HEK293T (cell line): ENCODE measurements around the gene PPP1R3E.
A peak's percentile ranks its signal among the peaks of the same experiment; 100 is the strongest.

ENCODE experiments used
- CTCF ChIA-PET: fragments of 350-600 bp; formaldehyde crosslinking; extraction: SDS; loops from one replicate; lab custom pipeline; 2021; ENCODE audit warnings: antibody characterized with exemption, inconsistent platforms; lab: Yijun Ruan, JAX
- POLR2A ChIA-PET: fragments of 350-600 bp; formaldehyde crosslinking; extraction: SDS; loops from one replicate; lab custom pipeline; 2020; ENCODE audit warnings: antibody characterized with exemption, inconsistent platforms; lab: Yijun Ruan, JAX
- DNase-seq: peaks from one replicate; pipeline ENCODE4 v3.0.0; 2012; ENCODE audit warnings: mixed read lengths; ENCODE audit errors: extremely low spot score
- ARNT ChIP-seq: fragments of 450-650 bp; IDR thresholded peaks from 2 replicates; pipeline ENCODE4 v1.6.1; 2017; ENCODE audit warnings: mild to moderate bottlenecking
- BHLHE40 ChIP-seq: fragments of 450-650 bp; IDR thresholded peaks from 2 replicates; pipeline ENCODE4 v1.6.1; 2016; ENCODE audit warnings: mild to moderate bottlenecking, moderate library complexity, borderline replicate concordance
- CTBP1 ChIP-seq: fragments of 450-650 bp; IDR thresholded peaks from 2 replicates; pipeline ENCODE4 v1.6.1; 2016; ENCODE audit warnings: borderline replicate concordance
- ELF4 ChIP-seq: fragments of 450-650 bp; IDR thresholded peaks from 2 replicates; pipeline ENCODE4 v1.6.1; 2017; ENCODE audit warnings: antibody characterized with exemption
- FOXA1 ChIP-seq: fragments of 450-650 bp; IDR thresholded peaks from 2 replicates; pipeline ENCODE4 v1.6.1; 2016; ENCODE audit warnings: mild to moderate bottlenecking
- FOXK2 ChIP-seq: fragments of 450-650 bp; IDR thresholded peaks from 2 replicates; pipeline ENCODE4 v1.6.1; 2016; ENCODE audit warnings: mild to moderate bottlenecking
- FOXM1 ChIP-seq: fragments of 450-650 bp; IDR thresholded peaks from 2 replicates; pipeline ENCODE4 v1.6.1; 2017; ENCODE audit warnings: mild to moderate bottlenecking, borderline replicate concordance
- HDGF ChIP-seq: fragments of 450-650 bp; IDR thresholded peaks from 2 replicates; pipeline ENCODE4 v1.6.1; 2017; ENCODE audit warnings: antibody characterized with exemption, borderline replicate concordance
- L3MBTL2 ChIP-seq: fragments of 450-650 bp; conservative IDR thresholded peaks from 2 replicates; pipeline ENCODE4 v1.6.1; 2016; ENCODE audit warnings: mild to moderate bottlenecking
- LEF1 ChIP-seq: fragments of 450-650 bp; IDR thresholded peaks from 2 replicates; pipeline ENCODE4 v1.6.1; 2017; ENCODE audit warnings: mild to moderate bottlenecking, borderline replicate concordance
- NFRKB ChIP-seq: fragments of 450-650 bp; IDR thresholded peaks from 2 replicates; pipeline ENCODE4 v1.6.1; 2016; ENCODE audit warnings: mild to moderate bottlenecking, moderate library complexity
- SP1 ChIP-seq: fragments of 450-650 bp; IDR thresholded peaks from 2 replicates; pipeline ENCODE4 v1.6.1; 2017
- SUZ12 ChIP-seq: fragments of 450-650 bp; IDR thresholded peaks from 2 replicates; pipeline ENCODE4 v1.6.1; 2016; ENCODE audit warnings: mild to moderate bottlenecking
- TARDBP ChIP-seq: fragments of 450-650 bp; IDR thresholded peaks from 2 replicates; pipeline ENCODE4 v1.6.1; 2016
- ZNF384 ChIP-seq: fragments of 450-650 bp; IDR thresholded peaks from 2 replicates; pipeline ENCODE4 v1.6.1; 2016
- TF ChIP-seq, protein P1 (sequence below): fragments of 450-650 bp; IDR thresholded peaks from 2 replicates; pipeline ENCODE4 v1.6.1; 2016

Gene PPP1R3E

DNA sequence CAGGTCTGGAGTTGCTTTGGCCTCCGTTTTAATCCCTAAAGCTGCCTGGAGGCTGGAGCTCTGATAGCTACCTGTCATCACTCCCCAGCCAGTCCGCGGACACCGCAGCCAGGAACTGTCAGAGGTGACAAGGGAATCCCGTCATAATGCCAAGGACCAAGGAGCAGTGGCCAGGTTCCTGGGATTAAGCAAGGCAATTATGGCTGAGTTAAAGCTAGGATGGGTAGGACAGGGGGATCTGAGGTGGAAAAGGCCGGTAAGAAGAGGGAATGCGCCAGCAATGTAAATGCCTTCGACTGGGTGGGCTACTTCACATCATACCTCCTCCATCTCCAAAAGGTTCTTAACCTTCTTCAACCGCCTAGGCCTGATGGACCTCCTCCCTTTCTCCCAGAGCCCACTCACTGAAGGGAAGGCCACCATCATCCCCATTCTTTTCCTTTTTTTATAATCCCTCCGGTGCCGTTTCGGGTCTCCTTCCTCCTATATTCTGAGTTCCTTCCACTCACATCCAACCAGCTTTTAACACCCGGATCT, 1.9 kb downstream of the PPP1R3E start:
- no peak for DNase-seq
- TF ChIP-seq, protein P1, sequence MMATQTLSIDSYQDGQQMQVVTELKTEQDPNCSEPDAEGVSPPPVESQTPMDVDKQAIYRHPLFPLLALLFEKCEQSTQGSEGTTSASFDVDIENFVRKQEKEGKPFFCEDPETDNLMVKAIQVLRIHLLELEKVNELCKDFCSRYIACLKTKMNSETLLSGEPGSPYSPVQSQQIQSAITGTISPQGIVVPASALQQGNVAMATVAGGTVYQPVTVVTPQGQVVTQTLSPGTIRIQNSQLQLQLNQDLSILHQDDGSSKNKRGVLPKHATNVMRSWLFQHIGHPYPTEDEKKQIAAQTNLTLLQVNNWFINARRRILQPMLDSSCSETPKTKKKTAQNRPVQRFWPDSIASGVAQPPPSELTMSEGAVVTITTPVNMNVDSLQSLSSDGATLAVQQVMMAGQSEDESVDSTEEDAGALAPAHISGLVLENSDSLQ, result no peak
- TF ChIP-seq TARDBP (no peak), FOXK2 (no peak), LEF1 (no peak), CTBP1 (no peak), L3MBTL2 (no peak), HDGF (no peak), ZNF384 (no peak), SP1 (no peak), ARNT (no peak), NFRKB (no peak), SUZ12 (no peak), ELF4 (no peak)
- CTCF ChIA-PET, result interaction anchor here (0.6 to 1.5 kb wide), 10 partner anchors 11 to 1495 kb away, joined by 3 to 5 read pairs (median 4); partner anchors contain the start of genes HOMEZ and PABPN1
- POLR2A ChIA-PET, result interaction anchor here (1.1 to 9.6 kb wide), 8 partner anchors 10 to 813 kb away, joined by 3 to 256 read pairs (median 10); partner anchors contain the start of genes ACIN1, C14orf119, DCAF11 and HOMEZ

DNA sequence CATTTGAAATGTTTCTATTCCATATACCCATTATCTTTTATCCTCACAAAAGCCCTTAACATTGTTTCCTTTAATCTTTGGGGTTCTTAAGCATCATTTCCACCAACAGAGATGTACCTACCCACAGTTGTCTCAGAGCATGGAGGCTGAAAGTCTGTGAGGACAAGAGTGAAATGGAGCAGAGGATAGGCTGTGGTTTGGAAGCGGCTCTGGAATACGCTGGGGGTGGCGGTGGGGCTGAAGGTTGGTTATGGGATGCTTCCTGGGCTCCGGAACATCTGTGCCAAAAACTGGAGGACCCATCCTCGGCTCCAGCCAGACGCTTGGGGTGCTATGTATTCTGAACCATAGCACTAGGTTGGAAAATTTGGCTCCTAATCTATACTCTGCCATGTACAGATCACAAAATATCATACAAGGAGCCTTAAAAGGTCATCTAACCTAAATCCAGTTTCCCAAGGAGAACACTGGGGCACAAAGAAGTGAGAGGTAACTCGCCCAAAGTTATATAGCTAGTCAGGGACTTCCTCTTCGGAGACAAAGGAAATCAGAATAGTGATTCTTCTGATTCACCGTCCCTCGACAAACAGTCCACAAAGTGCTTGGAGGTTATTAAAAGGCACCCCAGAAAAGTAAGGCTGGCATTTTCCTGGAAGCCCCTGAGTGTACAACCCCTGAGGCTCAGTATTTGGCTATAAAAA, 2.5 kb downstream of the PPP1R3E start:
- TF ChIP-seq LEF1 (no peak), TARDBP (no peak), FOXA1 (no peak), BHLHE40 (no peak), HDGF (no peak), SP1 (no peak), FOXK2 (no peak), ARNT (no peak), FOXM1 (no peak), SUZ12 (no peak), ZNF384 (no peak), NFRKB (no peak), CTBP1 (no peak), ELF4 (no peak), L3MBTL2 (no peak)
- TF ChIP-seq, protein P1, result no peak
- ChIA-PET POLR2A (interaction anchor here (1.1 to 9.6 kb wide), 7 partner anchors 9 to 293 kb away, joined by 3 to 256 read pairs (median 18); partner anchors contain the start of genes ACIN1, C14orf119, HOMEZ and PABPN1), CTCF (interaction anchor here (0.6 to 1.5 kb wide), 7 partner anchors 11 to 231 kb away, joined by 3 to 5 read pairs (median 4); partner anchors contain the start of gene PABPN1)
- DNase-seq, result no peak

DNA sequence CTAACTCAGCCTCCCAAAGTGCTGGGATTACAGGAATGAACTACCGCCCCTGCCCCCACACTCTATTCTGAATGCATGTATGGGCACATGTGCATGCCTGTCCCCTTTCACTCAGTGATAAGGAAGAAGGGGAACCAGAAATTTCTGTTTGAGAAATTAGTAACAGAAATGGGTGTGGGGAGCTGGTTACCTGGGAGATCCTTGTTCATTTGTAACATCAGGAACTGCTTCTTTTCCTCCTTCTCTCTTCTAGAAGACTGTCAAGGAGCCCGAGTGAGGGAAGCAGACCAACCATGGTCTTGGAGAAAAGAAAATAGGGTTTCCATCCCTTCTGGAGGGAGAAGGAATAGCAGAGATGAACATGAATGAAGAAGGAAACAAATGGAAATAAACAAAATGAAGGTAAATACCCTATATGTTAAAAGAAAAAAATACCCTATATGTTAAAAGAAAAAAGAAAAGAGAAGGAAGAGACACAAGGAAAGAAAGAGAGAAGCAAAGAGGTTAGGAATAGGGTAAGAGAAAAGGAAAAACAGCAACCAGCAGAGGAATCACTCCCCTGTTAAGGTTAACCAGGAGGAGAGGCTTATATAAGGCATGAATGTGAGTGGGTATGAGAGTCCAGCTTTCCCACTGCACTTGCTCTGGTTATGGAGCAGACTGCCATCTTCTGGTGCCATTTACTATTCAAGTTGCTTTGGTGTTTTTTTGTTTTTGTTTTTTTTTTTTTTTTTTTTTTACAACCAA, 3.3 kb downstream of the PPP1R3E start:
- no peak for DNase-seq
- ChIA-PET POLR2A (interaction anchor here (9.6 kb wide), 1 partner anchor 21 kb away, joined by 256 read pairs; the partner anchor contains the start of gene PABPN1), CTCF (no interaction called here)
- TF ChIP-seq L3MBTL2, result no peak
- peak; percentile 84 for TF ChIP-seq ZNF384

DNA sequence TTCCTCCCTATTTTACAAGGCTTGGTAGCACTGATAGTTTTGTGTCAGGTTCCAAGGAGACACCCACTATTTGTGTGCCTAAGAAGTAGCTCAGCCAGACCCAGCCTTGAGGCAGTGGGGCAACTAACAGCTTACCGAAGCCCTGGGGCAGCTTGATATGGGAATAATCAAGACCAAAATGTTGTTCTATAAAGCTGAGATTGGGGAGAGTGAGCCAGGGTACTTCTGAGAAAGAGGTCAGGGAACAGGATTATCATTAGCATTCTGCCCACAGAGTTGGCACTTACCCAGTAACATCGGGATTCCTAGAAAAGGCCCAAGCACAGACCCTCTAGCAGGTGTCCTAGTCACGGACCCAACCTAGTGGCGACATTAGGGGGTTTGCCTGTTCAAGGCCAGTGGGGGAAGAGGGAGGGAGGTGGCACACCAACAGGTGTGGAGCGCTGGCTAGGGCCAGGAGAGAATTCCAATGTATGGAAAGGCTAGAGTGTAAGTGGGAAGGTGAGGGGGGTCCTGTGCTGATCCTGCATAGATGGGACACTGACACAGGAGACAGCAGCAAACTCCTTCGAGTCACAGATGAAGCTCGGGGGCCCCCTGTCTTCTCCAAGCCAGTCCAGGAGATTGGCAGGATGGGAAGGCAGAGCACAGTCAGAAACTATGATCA, 4.9 kb downstream of the PPP1R3E start:
- CTCF ChIA-PET, result interaction anchor here (0.8 to 1.3 kb wide), 2 partner anchors 11 to 177 kb away, joined by 3 read pairs; no protein-coding TSS in a partner anchor
- no peak for TF ChIP-seq NFRKB
- no peak for TF ChIP-seq FOXA1
- TF ChIP-seq SUZ12, result no peak
- no peak for TF ChIP-seq ARNT
- TF ChIP-seq TARDBP, result no peak
- no peak for TF ChIP-seq BHLHE40
- no peak for TF ChIP-seq LEF1
- no peak for TF ChIP-seq ELF4
- no peak for DNase-seq
- POLR2A ChIA-PET, result interaction anchor here (1.0 to 3.2 kb wide), 4 partner anchors 10 to 24 kb away, joined by 3 to 16 read pairs (median 4); partner anchors contain the start of genes HOMEZ and PABPN1

DNA sequence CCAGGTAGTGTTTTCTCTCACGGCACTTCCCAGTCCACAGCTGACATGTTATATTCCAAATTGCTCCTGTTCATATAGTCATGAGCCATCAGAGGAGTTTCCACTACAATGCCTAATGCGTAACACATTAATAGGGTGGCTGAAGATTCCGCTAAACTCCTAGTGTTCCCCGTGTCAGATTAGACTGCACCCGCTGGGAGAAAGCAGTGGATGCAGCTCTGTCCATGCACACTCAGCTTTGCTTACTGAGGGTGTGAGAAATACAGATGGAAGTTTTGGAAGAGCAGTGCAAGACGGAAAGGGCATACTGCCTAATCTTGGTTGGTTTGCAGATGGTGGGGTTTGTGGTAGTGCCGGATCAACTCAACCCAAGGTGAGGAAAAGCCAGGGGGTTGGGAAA, 5.6 kb downstream of the PPP1R3E start:
- POLR2A ChIA-PET, result interaction anchor here (0.6 to 3.2 kb wide), 4 partner anchors 11 to 263 kb away, joined by 3 to 16 read pairs (median 4); partner anchors contain the start of genes ACIN1, C14orf119, HOMEZ and PABPN1
- TF ChIP-seq BHLHE40 (no peak), ARNT (no peak), NFRKB (no peak), ZNF384 (no peak), FOXA1 (no peak)
- CTCF ChIA-PET, result no interaction called here
- DNase-seq, result no peak
